T-cell (primary cell): Measurements from ENCODE around the gene PSD. TPM values are rescaled to one million over a fixed set of nuclear protein-coding genes. Genes with fewer than 3 reads are reported as not detected.

Experiments
- ATAC-seq, 4 experiments: fragments of 200-7000 bp in 3 of 4; fragments of 150-1000 bp in 1 of 4; cut with Tn5 transposase; replicated peaks in 1 of 4; 1 replicate in 3 of 4; 2 replicates in 1 of 4; pipeline ENCODE4 v1.10.0; 2021; ENCODE audit warnings: moderate library complexity in 3 of 4, mild to moderate bottlenecking in 2 of 4, moderate number of reproducible peaks in 1 of 4
- CTCF ChIA-PET, 2 donors: fragments of 300-600 bp; sonication (Branson Sonifier 250); formaldehyde crosslinking; loops; one replicate each; lab custom pipeline; 2022; ENCODE audit warnings: antibody characterized with exemption in 2 of 2; lab: Charles Lee
- POLR2A ChIA-PET, 2 donors: fragments of 300-600 bp; sonication (Branson Sonifier 250); formaldehyde crosslinking; loops; one replicate each; lab custom pipeline; 2022; ENCODE audit warnings: antibody characterized with exemption in 2 of 2; lab: Charles Lee
- DNase-seq, 35 experiments: peaks; one replicate each; pipeline versions ENCODE4 v3.0.0 to v3.0.0-alpha.2; 2013 to 2023
- H3K27ac ChIP-seq: one replicate; pipeline ENCODE4 v1.5.1; 2013; ENCODE audit warnings: low read length
- H3K27me3 ChIP-seq, 2 experiments: replicated peaks in 1 of 2; 1 replicate in 1 of 2; 2 replicates in 1 of 2; pipeline versions ENCODE4 v1.6.1 to v1.7.0; 2013; ENCODE audit warnings: low read length in 1 of 2, mixed read lengths in 1 of 2; ENCODE audit not compliant: control insufficient read depth in 2 of 2, insufficient read depth in 2 of 2; ENCODE audit errors: extremely low read depth in 1 of 2
- H3K36me3 ChIP-seq, 2 donors: 1 replicate in 1 of 2; 2 replicates in 1 of 2; pipeline versions ENCODE4 v1.6.1 to v1.7.0; 2013; ENCODE audit warnings: low read length in 1 of 2; ENCODE audit not compliant: control insufficient read depth in 2 of 2, insufficient read depth in 1 of 2; ENCODE audit errors: extremely low read depth in 1 of 2
- H3K4me1 ChIP-seq, 2 experiments: 1 replicate in 1 of 2; 2 replicates in 1 of 2; pipeline versions ENCODE4 v1.6.1 to v1.7.0; 2013; ENCODE audit warnings: low read length in 2 of 2, mixed read lengths in 1 of 2; ENCODE audit not compliant: insufficient read depth in 2 of 2, control insufficient read depth in 1 of 2; ENCODE audit errors: extremely low read depth in 1 of 2
- H3K4me3 ChIP-seq, 2 donors: 1 replicate in 1 of 2; 2 replicates in 1 of 2; pipeline versions ENCODE4 v1.5.1 to v1.7.0; 2013; ENCODE audit warnings: mild to moderate bottlenecking in 2 of 2, low read length in 1 of 2, moderate library complexity in 1 of 2; ENCODE audit not compliant: control insufficient read depth in 1 of 2; ENCODE audit errors: extremely low read depth in 1 of 2
- H3K9me3 ChIP-seq: 2 replicates; pipeline ENCODE4 v1.7.0; 2013
- H3K27ac Mint-ChIP-seq, 2 donors: one replicate each; pipeline ENCODE4 v1.8.0; 2020 to 2021; ENCODE audit warnings: mild to moderate bottlenecking in 2 of 2, mixed read lengths in 2 of 2
- H3K27me3 Mint-ChIP-seq, 2 donors: one replicate each; pipeline ENCODE4 v1.8.0; 2021 to 2022; ENCODE audit warnings: mixed read lengths in 2 of 2
- H3K36me3 Mint-ChIP-seq: one replicate; pipeline ENCODE4 v1.8.0; 2021; ENCODE audit warnings: mixed read lengths
- H3K4me1 Mint-ChIP-seq, 3 donors: one replicate each; pipeline ENCODE4 v1.8.0; 2020 to 2022; ENCODE audit warnings: mixed read lengths in 3 of 3, mild to moderate bottlenecking in 1 of 3
- H3K4me3 Mint-ChIP-seq, 3 donors: one replicate each; pipeline ENCODE4 v1.8.0; 2020 to 2022; ENCODE audit warnings: mild to moderate bottlenecking in 3 of 3, mixed read lengths in 3 of 3, moderate library complexity in 3 of 3
- H3K9me3 Mint-ChIP-seq, 3 donors: one replicate each; pipeline ENCODE4 v1.8.0; 2020 to 2022; ENCODE audit warnings: mixed read lengths in 3 of 3
- WGBS: methylation state at CpG from one replicate; pipeline ENCODE4 v1.1.5; 2013; ENCODE audit warnings: missing lambda C conversion rate; ENCODE audit not compliant: insufficient coverage; 5-methylcytosine and 5-hydroxymethylcytosine counted together
- total RNA-seq, 35 experiments: library from RNA in 6 of 35; stranded (reverse) in 6 of 35; fragments of 120-200 nt in 1 of 35; gene quantifications; one replicate each; pipeline versions ENCODE4 v1.2.1 to v1.2.4 and lab custom pipeline; 2013 to 2026

PSD gene
- total RNA-seq, 5 donors from 2014 or later (not counting 1 experiment from before 2014, with no cell fraction given) = 8.7 to 11.8 (median 8.8) TPM

GRCh38 chr10:102398172-102399020, 20.2 kb downstream of the PSD start:
- peak overlapping the region; percentile 47 to 96 (median 68) for H3K4me3 Mint-ChIP-seq
- DNase-seq = peak in 1 of 35 experiments; percentile 29
- Histone ChIP-seq H3K4me1 (peaks cover 12 to 63% of the 10 kb centered on the region in 2 experiments), H3K27me3 (no peaks in the 10 kb centered on the region), H3K9me3 (no peaks in the 10 kb centered on the region), H3K36me3 (peaks cover 14 to 53% of the 10 kb centered on the region in 2 donors), H3K27ac (peak overlapping the region; percentile 70), H3K4me3 (no peak overlapping the region)
- peaks cover 22% of the 10 kb centered on the region for H3K36me3 Mint-ChIP-seq
- H3K9me3 Mint-ChIP-seq = no peaks in the 10 kb centered on the region
- peaks cover 43 to 45% (median 45%) of the 10 kb centered on the region in 3 donors for H3K4me1 Mint-ChIP-seq
- no peaks in the 10 kb centered on the region for H3K27me3 Mint-ChIP-seq
- 92% methylated on average over 8 of the region's 21 CpGs for WGBS
- peak overlapping the region; percentile 72 to 75 for H3K27ac Mint-ChIP-seq
- ATAC-seq = no peak
- POLR2A ChIA-PET = interaction anchor here (0.5 to 1.8 kb wide), 6 partner anchors 8 to 158 kb away, joined by 3 to 8 read pairs (median 4); no protein-coding TSS in a partner anchor
- CTCF ChIA-PET = interaction anchor here (0.5 to 2.6 kb wide), 14 partner anchors 10 to 314 kb away, joined by 3 to 15 read pairs (median 4); partner anchors contain the start of genes ACTR1A (in 1 of the 2), GBF1 (in 1 of the 2) and PITX3 (in 1 of the 2)

- ChIA-PET CTCF (interaction anchor here in 1 of 2 donors (0.6 to 2.6 kb wide), 4 partner anchors 14 to 167 kb away, joined by 3 to 15 read pairs (median 3); partner anchors contain the start of gene ACTR1A), POLR2A (interaction anchor here (0.7 to 1.8 kb wide), 5 partner anchors 10 to 157 kb away, joined by 3 to 4 read pairs (median 3); no protein-coding TSS in a partner anchor)
- H3K27me3 ChIP-seq = no peaks in the 10 kb centered on the region
- H3K27me3 Mint-ChIP-seq = no peaks in the 10 kb centered on the region
- no peaks in the 10 kb centered on the region for H3K9me3 ChIP-seq
- no peak overlapping the region for H3K4me3 ChIP-seq
- peaks cover 22% of the 10 kb centered on the region for H3K36me3 Mint-ChIP-seq
- WGBS = 99% methylated on average over 8 of the region's 14 CpGs
- DNase-seq (no peak), ATAC-seq (no peak)
- peak overlapping the region; percentile 99 for H3K27ac ChIP-seq
- peaks cover 49 to 51% (median 49%) of the 10 kb centered on the region in 3 donors for H3K4me1 Mint-ChIP-seq
- peak overlapping the region; percentile 89 to 93 for H3K27ac Mint-ChIP-seq
- peaks cover 12 to 66% of the 10 kb centered on the region in 2 experiments for H3K4me1 ChIP-seq
- peak overlapping the region; percentile 86 to 96 (median 89) for H3K4me3 Mint-ChIP-seq
- H3K9me3 Mint-ChIP-seq = no peaks in the 10 kb centered on the region
- peaks cover 10 to 52% of the 10 kb centered on the region in 2 donors for H3K36me3 ChIP-seq
Measured at GRCh38 chr10:102397222-102398171, 21.1 kb downstream of the PSD start.

- H3K27me3 Mint-ChIP-seq = no peaks in the 10 kb centered on the region
- Histone ChIP-seq H3K36me3 (peaks cover 10 to 45% of the 10 kb centered on the region in 2 donors), H3K27me3 (no peaks in the 10 kb centered on the region), H3K4me3 (peak overlapping the region; percentile 81 to 94), H3K9me3 (no peaks in the 10 kb centered on the region), H3K4me1 (peaks cover 12 to 66% of the 10 kb centered on the region in 2 experiments), H3K27ac (peak overlapping the region; percentile 99)
- 89% methylated on average over 8 of the region's 12 CpGs for WGBS
- POLR2A ChIA-PET = interaction anchor here (0.7 to 1.1 kb wide), 3 partner anchors 9 to 253 kb away, joined by 3 to 4 read pairs (median 3); no protein-coding TSS in a partner anchor
- no peaks in the 10 kb centered on the region for H3K9me3 Mint-ChIP-seq
- H3K4me1 Mint-ChIP-seq = peaks cover 49 to 51% (median 49%) of the 10 kb centered on the region in 3 donors
- CTCF ChIA-PET = interaction anchor here in 1 of 2 donors (0.6 to 0.7 kb wide), 2 partner anchors 12 to 80 kb away, joined by 3 to 6 read pairs; no protein-coding TSS in a partner anchor
- H3K4me3 Mint-ChIP-seq = peak overlapping the region; percentile 86 to 96 (median 89)
- peaks cover 22% of the 10 kb centered on the region for H3K36me3 Mint-ChIP-seq
- no peak for DNase-seq
- ATAC-seq = no peak
- H3K27ac Mint-ChIP-seq = peak overlapping the region; percentile 89 to 93
Measured at GRCh38 chr10:102396730-102397151, 21.8 kb downstream of the PSD start.

GRCh38 chr10:102396317-102396650, 22.3 kb downstream of the PSD start:
- peak overlapping the region; percentile 86 to 96 (median 89) for H3K4me3 Mint-ChIP-seq
- H3K27ac ChIP-seq = peak overlapping the region; percentile 99
- H3K27me3 ChIP-seq = no peaks in the 10 kb centered on the region
- H3K9me3 ChIP-seq = no peaks in the 10 kb centered on the region
- POLR2A ChIA-PET = interaction anchor here (0.6 to 1.0 kb wide), 3 partner anchors 10 to 254 kb away, joined by 4 read pairs; no protein-coding TSS in a partner anchor
- 56% methylated on average over 2 of the region's 4 CpGs for WGBS
- H3K9me3 Mint-ChIP-seq = no peaks in the 10 kb centered on the region
- H3K27ac Mint-ChIP-seq = peak overlapping the region; percentile 89 to 93
- H3K4me1 Mint-ChIP-seq = peaks cover 49 to 51% (median 49%) of the 10 kb centered on the region in 3 donors
- no peak for ATAC-seq
- peak in 1 of 35 experiments; percentile 32 for DNase-seq
- H3K27me3 Mint-ChIP-seq = no peaks in the 10 kb centered on the region
- CTCF ChIA-PET = interaction anchor here in 1 of 2 donors (0.7 kb wide), 1 partner anchor 12 kb away, joined by 6 read pairs; no protein-coding TSS in a partner anchor
- H3K36me3 ChIP-seq = peaks cover 10 to 40% of the 10 kb centered on the region in 2 donors
- peaks cover 19% of the 10 kb centered on the region for H3K36me3 Mint-ChIP-seq
- H3K4me3 ChIP-seq = peak overlapping the region; percentile 81 to 94
- H3K4me1 ChIP-seq = peaks cover 12 to 66% of the 10 kb centered on the region in 2 experiments

- ChIA-PET POLR2A (interaction anchor here (0.5 to 1.2 kb wide), 15 partner anchors 8 to 254 kb away, joined by 3 to 7 read pairs (median 4); partner anchors contain the start of genes ACTR1A (in 1 of the 2) and CUEDC2 (in 1 of the 2)), CTCF (interaction anchor here in 1 of 2 donors (0.6 to 1.2 kb wide), 5 partner anchors 34 to 1934 kb away, joined by 3 to 9 read pairs (median 4); partner anchors contain the start of genes ACTR1A and SUFU)
- Histone ChIP-seq H3K4me1 (peaks cover 12 to 66% of the 10 kb centered on the region in 2 experiments), H3K27me3 (no peaks in the 10 kb centered on the region), H3K9me3 (no peaks in the 10 kb centered on the region), H3K36me3 (peaks cover 10 to 34% of the 10 kb centered on the region in 2 donors), H3K4me3 (peak within 1 kb of the TSS; percentile 81 to 94), H3K27ac (peak within 1 kb of the TSS; percentile 99)
- Mint-ChIP-seq H3K4me1 (peaks cover 49 to 51% (median 49%) of the 10 kb centered on the region in 3 donors), H3K9me3 (no peaks in the 10 kb centered on the region), H3K4me3 (peak within 1 kb of the TSS; percentile 86 to 96 (median 89)), H3K36me3 (peaks cover 19% of the 10 kb centered on the region), H3K27ac (peak within 1 kb of the TSS; percentile 89 to 98), H3K27me3 (no peaks in the 10 kb centered on the region)
- DNase-seq (peak; percentile 83 to 97 (median 90)), ATAC-seq (peak; percentile 33 to 42 (median 41))
- under 1% methylated on average over 25 of the region's 42 CpGs for WGBS
Measured at GRCh38 chr10:102395400-102396316, 22.9 kb downstream of the PSD start, which contains the start of gene NFKB2. NFKB2 (plus strand) TSS chr10:102395705; CDS start chr10:102395960, 255 bp downstream.
